Stomach (tissue), 9 donors: Measurements from ENCODE around the gene ZNF497. TPM values are rescaled to one million over a fixed set of nuclear protein-coding genes. Genes with fewer than 3 reads are reported as not detected.

Source experiments
- DNase-seq, 2 donors: peaks; one replicate each; pipeline versions ENCODE4 v3.0.0 to v3.0.0-alpha.2; 2013 to 2019
- H3K27ac ChIP-seq, 5 donors: fragments of 200-600 bp in 4 of 5; sonication (generic) in 4 of 5; one replicate each; pipeline ENCODE4 v1.5.1; 2013 to 2019; ENCODE audit warnings: mild to moderate bottlenecking in 1 of 5, moderate library complexity in 1 of 5
- H3K27me3 ChIP-seq, 3 donors: fragments of 200-600 bp; sonication (generic); one replicate each; pipeline ENCODE4 v1.5.1; 2017 to 2019; ENCODE audit warnings: mixed run types in 1 of 3
- H3K36me3 ChIP-seq, 4 donors: fragments of 200-600 bp; sonication (generic); 1 replicate in 3 of 4; 2 replicates in 1 of 4; pipeline ENCODE4 v1.5.1; 2016 to 2019
- H3K4me1 ChIP-seq, 4 donors: fragments of 200-600 bp; sonication (generic); one replicate each; pipeline ENCODE4 v1.5.1; 2016 to 2019
- H3K4me3 ChIP-seq, 4 donors: fragments of 200-600 bp; sonication (generic) in 3 of 4; one replicate each; pipeline ENCODE4 v1.5.1; 2016 to 2019; ENCODE audit warnings: mild to moderate bottlenecking in 1 of 4
- H3K9me3 ChIP-seq, 4 donors: fragments of 200-600 bp; sonication (generic); one replicate each; pipeline ENCODE4 v1.5.1; 2016 to 2019
- CTCF ChIP-seq, 7 experiments: fragments of 450-650 bp in 4 of 7; fragments of 200-600 bp in 3 of 7; sonication (generic) in 3 of 7; IDR thresholded peaks; one replicate each; pipeline ENCODE4 v1.5.1; 2016 to 2019; ENCODE audit warnings: antibody characterized with exemption in 7 of 7, control low read depth in 2 of 7, mild to moderate bottlenecking in 1 of 7
- EP300 ChIP-seq: sonication (generic); formaldehyde crosslinking; IDR thresholded peaks from one replicate; pipeline ENCODE4 v1.6.1; 2017; ENCODE audit warnings: antibody characterized with exemption
- POLR2A ChIP-seq, 4 donors: fragments of 450-650 bp; IDR thresholded peaks; one replicate each; pipeline ENCODE4 v1.6.1; 2016; ENCODE audit warnings: antibody characterized with exemption in 4 of 4, control low read depth in 2 of 4, mild to moderate bottlenecking in 1 of 4, moderate library complexity in 1 of 4
- POLR2AphosphoS5 ChIP-seq, 3 donors: sonication (generic); formaldehyde crosslinking; IDR thresholded peaks; one replicate each; pipeline ENCODE4 v1.6.1; 2016; ENCODE audit warnings: antibody characterized with exemption in 3 of 3
- WGBS, 5 donors: extraction: QIAGEN DNeasy Blood & Tissue Kit in 3 of 5; methylation state at CpG; one replicate each; pipeline versions ENCODE4 v1.1.5 to v1.1.7; 2013 to 2018; 5-methylcytosine and 5-hydroxymethylcytosine counted together
- intact Hi-C: fragments of 100-400 bp; cut with DNase I; formaldehyde crosslinking; loops from one replicate; pipeline ENCODE4 v1.15.1; 2023; ENCODE audit warnings: low total_unique reads
- polyA plus RNA-seq, 3 donors: library from polyadenylated mRNA; stranded (reverse); fragments of 200-250 nt; gene quantifications; one replicate each; pipeline ENCODE4 v1.2.3, GENCODE V29; 2013
- total RNA-seq, 5 donors: library from RNA; depleted of rRNA; stranded (reverse); fragments of >200 nt; gene quantifications; one replicate each; pipeline versions ENCODE4 v1.1.0 to v1.2.3, GENCODE V29; 2014 to 2016
- donor health status: healthy with polysubstance abuse.
- donor health status: Bipolar disorder and iron deficiency.
- donor health status: healthy.

ZNF497 gene
- total and polyA plus RNA-seq, 8 donors, result 0.12 to 12.3 (median 1.0) TPM; not detected in 1

- no peak for DNase-seq
- Histone ChIP-seq H3K4me1 (peaks cover 29 to 57% (median 34%) of the 10 kb centered on the region in 4 donors), H3K36me3 (peaks cover 25 to 28% (median 27%) of the 10 kb centered on the region in 4 donors), H3K27ac (no peak overlapping the region), H3K4me3 (no peak overlapping the region), H3K27me3 (peaks cover 6 to 38% (median 13%) of the 10 kb centered on the region in 3 donors), H3K9me3 (no peaks in the 10 kb centered on the region)
- TF ChIP-seq POLR2AphosphoS5 (IDR thresholded peaks at IDR 0.05), result no peak
- TF ChIP-seq POLR2A (IDR thresholded peaks at IDR 0.05), result no peak
- TF ChIP-seq CTCF (IDR thresholded peaks at IDR 0.05), result no peak
- no peak for TF ChIP-seq EP300
- WGBS, 5 donors, result 59 to 82% (median 64%) methylated on average over 6 to 7 of the region's 7 CpGs
- intact Hi-C loops, result no loop called here
Measured at GRCh38 chr19:58397533-58398037, 35.0 kb upstream of the ZNF497 start.

GRCh38 chr19:58396691-58397532 is 34.4 kb upstream of the ZNF497 start:
- Histone ChIP-seq H3K9me3 (no peaks in the 10 kb centered on the region), H3K27me3 (peaks cover 6 to 38% (median 13%) of the 10 kb centered on the region in 3 donors), H3K4me3 (peak overlapping the region in 1 of 4 donors; percentile 28), H3K4me1 (peaks cover 25 to 52% (median 30%) of the 10 kb centered on the region in 4 donors), H3K27ac (no peak overlapping the region), H3K36me3 (peaks cover 30 to 34% (median 33%) of the 10 kb centered on the region in 4 donors)
- intact Hi-C loops, result no loop called here
- WGBS, 5 donors, result 29 to 91% (median 33%) methylated on average over 5 to 58 of the region's 58 CpGs
- DNase-seq, result no peak
- TF ChIP-seq POLR2AphosphoS5 (IDR thresholded peaks at IDR 0.05), result no peak

GRCh38 chr19:58395979-58396627 is 33.6 kb upstream of the ZNF497 start:
- H3K4me3 ChIP-seq, result peak overlapping the region in 2 of 4 donors; percentile 25 to 28
- intact Hi-C loops, result no loop called here
- 4 to 14% (median 5%) methylated on average over 8 to 75 of the region's 75 CpGs for WGBS, 5 donors

GRCh38 chr19:58395220-58395978 is 32.8 kb upstream of the ZNF497 start, which contains the start of gene RNF225:
Gene RNF225, plus strand, starts transcription at chr19:58395656. Its CDS starts 434 bp downstream, at chr19:58396090.
- Histone ChIP-seq H3K4me1 (peaks cover 14 to 50% (median 22%) of the 10 kb centered on the region in 4 donors), H3K27ac (no peak within 1 kb of the TSS), H3K27me3 (peaks cover 6 to 38% (median 13%) of the 10 kb centered on the region in 3 donors), H3K4me3 (peak within 1 kb of the TSS in 2 of 4 donors; percentile 25 to 28), H3K36me3 (peaks cover 42 to 49% (median 48%) of the 10 kb centered on the region in 4 donors), H3K9me3 (no peaks in the 10 kb centered on the region)
- peak in 1 of 2 donors; percentile 75 for DNase-seq
- TF ChIP-seq POLR2AphosphoS5 (IDR thresholded peaks at IDR 0.05), result peak in 1 of 3 donors; percentile 37
- no peak for TF ChIP-seq CTCF (IDR thresholded peaks at IDR 0.05)
- 18 to 27% (median 27%) methylated on average over 16 to 21 of the region's 21 CpGs for WGBS, 5 donors
- intact Hi-C loops, result no loop called here

More at GRCh38 chr19:58395979-58396627, 33.6 kb upstream of the ZNF497 start:
- Histone ChIP-seq H3K9me3 (no peaks in the 10 kb centered on the region), H3K4me1 (peaks cover 21 to 51% (median 25%) of the 10 kb centered on the region in 4 donors), H3K36me3 (peaks cover 38 to 42% (median 41%) of the 10 kb centered on the region in 4 donors), H3K27me3 (peaks cover 6 to 38% (median 13%) of the 10 kb centered on the region in 3 donors), H3K27ac (no peak overlapping the region)
- peak in 1 of 2 donors; percentile 45 for DNase-seq
- no peak for TF ChIP-seq POLR2AphosphoS5 (IDR thresholded peaks at IDR 0.05)
- no peak for TF ChIP-seq CTCF (IDR thresholded peaks at IDR 0.05)
- TF ChIP-seq POLR2A (IDR thresholded peaks at IDR 0.05), result no peak
- no peak for TF ChIP-seq EP300
